Measurements from ENCODE around the gene NRIP3. TPM values are rescaled to one million over a fixed set of nuclear protein-coding genes. Genes with fewer than 3 reads are reported as not detected.

The NRIP3 gene
- total RNA-seq, 1 donor from 2014 or later: 14.5 TPM

- no peak for DNase-seq (ENCODE audit: low read depth)
- no peak for TF ChIP-seq CTCF (conservative IDR thresholded peaks at IDR 0.05; ENCODE audit: low read depth, low read length)
- H3K4me3 ChIP-seq (ENCODE audit: low read depth, low read length): no peak overlapping the region
Observed at GRCh38 chr11:8933931-8934330, 69.9 kb downstream of the NRIP3 start.

- no peak for DNase-seq (ENCODE audit: low read depth)
- no peak for TF ChIP-seq CTCF (conservative IDR thresholded peaks at IDR 0.05; ENCODE audit: low read depth, low read length)
- no peak within 1 kb of the TSS for H3K4me3 ChIP-seq (ENCODE audit: low read depth, low read length)
Observed at GRCh38 chr11:8932564-8933180, 71.1 kb downstream of the NRIP3 start, which contains the start of gene C11orf16. C11orf16 (minus strand) TSS chr11:8932947; CDS start chr11:8932308, 639 bp downstream.

Other genes with a start within 250 kb of the NRIP3 start
- 29.7 and 49.6 TPM in 2 replicates for gene AKIP1, start 92.8 kb downstream of the NRIP3 start, total RNA-seq
- not detected in 2 replicates for gene C11orf16, start 71.1 kb downstream of the NRIP3 start, total RNA-seq
- gene ASCL3, start 61.0 kb downstream of the NRIP3 start, total RNA-seq: not detected in 2 replicates
- 29.7 and 30.3 TPM in 2 replicates for gene TMEM9B, start 39.6 kb downstream of the NRIP3 start, total RNA-seq
- 0.17 and 0.43 TPM in 2 replicates for gene SCUBE2, start 87.6 kb upstream of the NRIP3 start, total RNA-seq